ENCODE data around the gene CD84.
"Not testable (repeated sequence)": the region's sequence is repeated elsewhere in the genome, so short reads cannot be mapped to it uniquely, and the experiment has no call there.

DNA sequence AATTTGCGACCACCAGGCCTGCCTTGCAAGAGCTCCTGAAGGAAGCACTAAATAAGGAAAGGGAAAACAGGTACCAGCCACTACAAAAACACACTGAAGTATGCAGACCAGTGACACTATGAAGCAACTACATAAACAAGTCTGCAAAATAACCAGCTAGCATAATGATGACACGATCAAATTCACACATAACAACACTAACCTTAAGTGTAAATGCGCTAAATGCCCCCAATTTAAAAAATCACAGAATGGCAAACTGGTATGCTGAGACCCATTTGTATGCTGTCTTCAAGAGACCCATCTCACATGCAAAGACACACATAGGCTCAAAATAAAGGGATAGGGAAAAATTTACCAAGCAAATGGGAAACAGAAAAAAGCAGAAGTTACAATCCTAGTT, 19.9 kb downstream of the CD84 start:
- TF ChIP-seq, protein P1, sequence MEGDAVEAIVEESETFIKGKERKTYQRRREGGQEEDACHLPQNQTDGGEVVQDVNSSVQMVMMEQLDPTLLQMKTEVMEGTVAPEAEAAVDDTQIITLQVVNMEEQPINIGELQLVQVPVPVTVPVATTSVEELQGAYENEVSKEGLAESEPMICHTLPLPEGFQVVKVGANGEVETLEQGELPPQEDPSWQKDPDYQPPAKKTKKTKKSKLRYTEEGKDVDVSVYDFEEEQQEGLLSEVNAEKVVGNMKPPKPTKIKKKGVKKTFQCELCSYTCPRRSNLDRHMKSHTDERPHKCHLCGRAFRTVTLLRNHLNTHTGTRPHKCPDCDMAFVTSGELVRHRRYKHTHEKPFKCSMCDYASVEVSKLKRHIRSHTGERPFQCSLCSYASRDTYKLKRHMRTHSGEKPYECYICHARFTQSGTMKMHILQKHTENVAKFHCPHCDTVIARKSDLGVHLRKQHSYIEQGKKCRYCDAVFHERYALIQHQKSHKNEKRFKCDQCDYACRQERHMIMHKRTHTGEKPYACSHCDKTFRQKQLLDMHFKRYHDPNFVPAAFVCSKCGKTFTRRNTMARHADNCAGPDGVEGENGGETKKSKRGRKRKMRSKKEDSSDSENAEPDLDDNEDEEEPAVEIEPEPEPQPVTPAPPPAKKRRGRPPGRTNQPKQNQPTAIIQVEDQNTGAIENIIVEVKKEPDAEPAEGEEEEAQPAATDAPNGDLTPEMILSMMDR (IDR thresholded peaks at IDR 0.05; ENCODE audit: insufficient read depth, low read length), result not testable (repeated sequence)
- TF ChIP-seq POLR2AphosphoS5, GABPA (IDR thresholded peaks at IDR 0.05; ENCODE audit: low read depth): not testable (repeated sequence)
